Astrocyte (in vitro differentiated cells and primary cell): Measurements from ENCODE around the gene UBAC1.
"Not testable (repeated sequence)": the region's sequence is repeated elsewhere in the genome, so short reads cannot be mapped to it uniquely, and the experiment has no call there.

Experiments
- CTCF ChIP-seq: IDR thresholded peaks from 2 replicates; pipeline ENCODE4 v1.5.1; 2011; ENCODE audit warnings: low read depth, mild to moderate bottlenecking, inconsistent platforms, low read length, moderate library complexity; ENCODE audit not compliant: insufficient read depth
- EZH2 ChIP-seq: IDR thresholded peaks from 2 replicates; pipeline ENCODE4 v1.6.1; 2012; ENCODE audit warnings: mild to moderate bottlenecking, low read length, inconsistent platforms; ENCODE audit not compliant: insufficient read depth

GRCh38 chr9:135947105-135947504 is 14.1 kb downstream of the UBAC1 start:
- not testable (repeated sequence) for TF ChIP-seq CTCF, EZH2
